Neural cell (in vitro differentiated cells): ENCODE measurements around the gene TM2D3. TPM values are rescaled to one million over a fixed set of nuclear protein-coding genes. Genes with fewer than 3 reads are reported as not detected.

Experiments
- H2AFZ ChIP-seq: fragments of 200-600, 300-800 bp; sonication (generic), shearing (Covaris generic); 2 replicates; pipeline ENCODE4 v1.6.0; 2014; ENCODE audit warnings: low read depth, mild to moderate bottlenecking, antibody characterized with exemption, low read length, moderate library complexity
- H3F3A ChIP-seq: fragments of 200-600 bp; shearing (Covaris generic); 2 replicates; pipeline ENCODE4 v1.6.1; 2016; ENCODE audit warnings: mild to moderate bottlenecking, moderate library complexity, mixed read lengths, antibody characterized with exemption, low read length; ENCODE audit not compliant: insufficient read depth, poor library complexity, severe bottlenecking
- H3K27ac ChIP-seq: fragments of 200-600, 300-800 bp; sonication (generic), shearing (Covaris generic); 2 replicates; pipeline ENCODE4 v1.5.1; 2014; ENCODE audit warnings: mild to moderate bottlenecking, low read length, moderate library complexity
- H3K27me3 ChIP-seq: fragments of 300-800, 200-600 bp; sonication (generic), shearing (Covaris generic); 2 replicates; pipeline ENCODE4 v1.6.0; 2014; ENCODE audit warnings: mild to moderate bottlenecking, low read depth, low read length, moderate library complexity; ENCODE audit not compliant: insufficient read depth
- H3K36me3 ChIP-seq: fragments of 300-800, 200-600 bp; sonication (generic), shearing (Covaris generic); 2 replicates; pipeline ENCODE4 v1.5.1; 2014; ENCODE audit warnings: mild to moderate bottlenecking, antibody characterized with exemption, low read length, moderate library complexity; ENCODE audit not compliant: insufficient read depth
- H3K4me2 ChIP-seq: fragments of 300-800, 200-600 bp; sonication (generic), shearing (Covaris generic); 2 replicates; pipeline ENCODE4 v1.6.0; 2014; ENCODE audit warnings: mild to moderate bottlenecking, low read length
- H3K4me3 ChIP-seq: fragments of 300-800, 200-600 bp; sonication (generic), shearing (Covaris generic); 2 replicates; pipeline ENCODE4 v1.5.1; 2014; ENCODE audit warnings: mild to moderate bottlenecking, low read length, moderate library complexity
- H3K79me2 ChIP-seq: fragments of 200-600 bp; shearing (Covaris generic); replicated peaks from 2 replicates; pipeline ENCODE4 v1.6.0; 2014; ENCODE audit warnings: mild to moderate bottlenecking, low read length, moderate library complexity; ENCODE audit not compliant: insufficient read depth
- H3K9ac ChIP-seq: fragments of 300-800, 200-600 bp; sonication (generic), shearing (Covaris generic); 2 replicates; pipeline ENCODE4 v1.6.1; 2016; ENCODE audit warnings: mild to moderate bottlenecking, low read length, mixed read lengths
- H3K9me2 ChIP-seq: fragments of 200-600 bp; shearing (Covaris generic); 2 replicates; pipeline ENCODE4 v1.6.1; 2016; ENCODE audit warnings: mild to moderate bottlenecking, low read length, mixed read lengths; ENCODE audit not compliant: insufficient read depth
- H3K9me3 ChIP-seq: fragments of 200-600, 300-800 bp; sonication (generic), shearing (Covaris generic); 2 replicates; pipeline ENCODE4 v1.6.1; 2016; ENCODE audit warnings: mild to moderate bottlenecking, mixed run types, low read length, moderate library complexity, mixed read lengths
- H4K20me1 ChIP-seq: fragments of 200-600 bp; shearing (Covaris generic); 2 replicates; pipeline ENCODE4 v1.6.1; 2016; ENCODE audit warnings: mild to moderate bottlenecking, mixed run types; ENCODE audit not compliant: insufficient read depth
- CTCF ChIP-seq: fragments of 450-650 bp; IDR thresholded peaks from 2 replicates; pipeline ENCODE4 v1.5.1; 2014; ENCODE audit warnings: antibody characterized with exemption, mild to moderate bottlenecking, moderate library complexity; ENCODE audit not compliant: poor library complexity, severe bottlenecking
- EP300 ChIP-seq: fragments of 450-650 bp; conservative IDR thresholded peaks from 2 replicates; pipeline ENCODE4 v1.6.1; 2014; ENCODE audit warnings: antibody characterized with exemption, mild to moderate bottlenecking, moderate library complexity; ENCODE audit not compliant: poor library complexity, severe bottlenecking
- EZH2 ChIP-seq: fragments of 200-600, 300-800 bp; shearing (Covaris generic), sonication (generic); IDR thresholded peaks from 2 replicates; pipeline ENCODE4 v1.6.1; 2014; ENCODE audit warnings: antibody characterized with exemption, low read length, borderline replicate concordance, mild to moderate bottlenecking; ENCODE audit not compliant: insufficient read depth, poor library complexity, severe bottlenecking
- MXI1 ChIP-seq: fragments of 450-650 bp; conservative IDR thresholded peaks from 2 replicates; pipeline ENCODE4 v1.6.1; 2014; ENCODE audit warnings: antibody characterized with exemption, mild to moderate bottlenecking; ENCODE audit not compliant: poor library complexity, severe bottlenecking
- POLR2AphosphoS5 ChIP-seq: IDR thresholded peaks from 2 replicates; pipeline ENCODE4 v1.6.1; 2012
- RAD21 ChIP-seq: fragments of 450-650 bp; conservative IDR thresholded peaks from 2 replicates; pipeline ENCODE4 v1.6.1; 2014; ENCODE audit warnings: antibody characterized with exemption, mild to moderate bottlenecking, moderate library complexity
- REST ChIP-seq: IDR thresholded peaks from 2 replicates; pipeline ENCODE4 v1.6.1; 2012; ENCODE audit warnings: borderline replicate concordance
- SMC3 ChIP-seq: fragments of 450-650 bp; conservative IDR thresholded peaks from 2 replicates; pipeline ENCODE4 v1.6.1; 2014; ENCODE audit warnings: antibody characterized with exemption, mild to moderate bottlenecking, moderate library complexity; ENCODE audit not compliant: poor library complexity
- TAF1 ChIP-seq: IDR thresholded peaks from 2 replicates; pipeline ENCODE4 v1.6.1; 2012; ENCODE audit warnings: low read depth
- polyA plus RNA-seq: library from polyadenylated mRNA; depleted of rRNA; stranded (reverse); fragments of >200 nt; gene quantifications from 2 replicates; pipeline ENCODE4 v1.2.3, GENCODE V29; 2014

Gene TM2D3
- polyA plus RNA-seq, 1 donor from 2014 or later, result 343 TPM

GRCh38 chr15:101599091-101599490 is 53.1 kb downstream of the TM2D3 start:
- H3K4me3 ChIP-seq, result no peak overlapping the region
- H3F3A ChIP-seq, result no peaks in the 10 kb centered on the region
- H3K27ac ChIP-seq, result no peak overlapping the region
- no peaks in the 10 kb centered on the region for H3K79me2 ChIP-seq
- H3K9me3 ChIP-seq, result no peaks in the 10 kb centered on the region
- no peak overlapping the region for H2AFZ ChIP-seq
- H3K27me3 ChIP-seq, result no peaks in the 10 kb centered on the region
- no peak overlapping the region for H3K4me2 ChIP-seq
- H3K9ac ChIP-seq, result no peak overlapping the region
- no peaks in the 10 kb centered on the region for H3K36me3 ChIP-seq
- TF ChIP-seq REST (no peak), EP300 (no peak), SMC3 (no peak), MXI1 (no peak), EZH2 (no peak), CTCF (no peak), RAD21 (no peak), POLR2AphosphoS5 (no peak), TAF1 (no peak)
- no peaks in the 10 kb centered on the region for H3K9me2 ChIP-seq
- no peaks in the 10 kb centered on the region for H4K20me1 ChIP-seq

- Histone ChIP-seq H3K9me2 (no peaks in the 10 kb centered on the region), H3K27ac (no peak overlapping the region), H3K4me3 (no peak overlapping the region), H4K20me1 (no peaks in the 10 kb centered on the region), H3K9ac (no peak overlapping the region), H3K36me3 (no peaks in the 10 kb centered on the region), H3K4me2 (no peak overlapping the region), H3F3A (no peaks in the 10 kb centered on the region), H3K79me2 (no peaks in the 10 kb centered on the region), H3K27me3 (no peaks in the 10 kb centered on the region), H3K9me3 (no peaks in the 10 kb centered on the region), H2AFZ (no peak overlapping the region)
- TF ChIP-seq EP300 (no peak), EZH2 (no peak), SMC3 (no peak), CTCF (no peak), TAF1 (no peak), MXI1 (no peak), REST (no peak), POLR2AphosphoS5 (no peak), RAD21 (no peak)
These were observed 54.7 kb downstream of the TM2D3 start for GRCh38 chr15:101597360-101597928.
